OCI-LY7 (cell line): ENCODE data around the gene EIF4G3. TPM values are rescaled to one million over a fixed set of nuclear protein-coding genes. Genes with fewer than 3 reads are reported as not detected.

Source experiments
- BruUV-seq: library from RNA; stranded (reverse); fragments of 400-500 nt; replicated peaks from 2 replicates; lab custom pipeline; 2021; lab: Mats Ljungman, UMichigan
- CTCF ChIA-PET: fragments of 300-600 bp; sonication (Branson Sonifier 250); formaldehyde crosslinking; loops from one replicate; lab custom pipeline; 2022; ENCODE audit warnings: antibody characterized with exemption; ENCODE audit not compliant: unreplicated experiment; lab: Charles Lee
- POLR2A ChIA-PET: fragments of 300-600 bp; sonication (Branson Sonifier 250); formaldehyde crosslinking; loops from one replicate; lab custom pipeline; 2022; ENCODE audit warnings: antibody characterized with exemption; lab: Charles Lee
- DNase-seq: peaks from one replicate; pipeline ENCODE4 v3.0.0-alpha.2; 2015; ENCODE audit warnings: low spot score
- H2AFZ ChIP-seq: fragments of 200-600 bp; sonication (generic), shearing (Covaris generic); 2 replicates; pipeline ENCODE4 v1.6.1; 2014; ENCODE audit warnings: mild to moderate bottlenecking, antibody characterized with exemption, low read length, moderate library complexity
- H3K27ac ChIP-seq: fragments of 200-600 bp; sonication (generic); 2 replicates; pipeline ENCODE4 v1.5.1; 2014; ENCODE audit warnings: mixed run types, low read depth, mild to moderate bottlenecking, moderate library complexity, low read length, inconsistent platforms; ENCODE audit not compliant: poor library complexity, severe bottlenecking
- H3K36me3 ChIP-seq: fragments of 200-600 bp; sonication (generic); 2 replicates; pipeline ENCODE4 v1.6.1; 2014; ENCODE audit warnings: mild to moderate bottlenecking, antibody characterized with exemption, low read length, moderate library complexity, mixed read lengths; ENCODE audit not compliant: insufficient read depth
- H3K4me1 ChIP-seq: fragments of 200-600 bp; sonication (generic); 2 replicates; pipeline ENCODE4 v1.5.1; 2014; ENCODE audit warnings: mild to moderate bottlenecking, low read length; ENCODE audit not compliant: insufficient read depth, poor library complexity, severe bottlenecking
- H3K4me2 ChIP-seq: fragments of 200-600 bp; sonication (generic); 2 replicates; pipeline ENCODE4 v1.6.1; 2014; ENCODE audit warnings: mild to moderate bottlenecking, low read length
- H3K4me3 ChIP-seq: fragments of 200-600 bp; sonication (generic); 2 replicates; pipeline ENCODE4 v1.5.1; 2014; ENCODE audit warnings: mild to moderate bottlenecking, low read depth, low read length; ENCODE audit not compliant: poor library complexity, severe bottlenecking
- H3K79me2 ChIP-seq: fragments of 200-600 bp; sonication (generic); 2 replicates; pipeline ENCODE4 v1.6.1; 2016; ENCODE audit warnings: low read depth, mild to moderate bottlenecking, low read length, moderate library complexity, mixed read lengths; ENCODE audit not compliant: insufficient read depth
- H3K9me2 ChIP-seq: fragments of 200-600 bp; sonication (generic); 2 replicates; pipeline ENCODE4 v1.6.1; 2016; ENCODE audit warnings: mild to moderate bottlenecking, low read length, mixed read lengths; ENCODE audit not compliant: insufficient read depth
- H3K9me3 ChIP-seq: fragments of 200-600 bp; sonication (generic); 2 replicates; pipeline ENCODE4 v1.6.1; 2014; ENCODE audit warnings: mild to moderate bottlenecking, mixed run types, low read length, mixed read lengths
- H4K20me1 ChIP-seq: fragments of 200-600 bp; sonication (generic); 2 replicates; pipeline ENCODE4 v1.6.1; 2014; ENCODE audit warnings: mild to moderate bottlenecking, antibody characterized with exemption, low read length, moderate library complexity, mixed read lengths; ENCODE audit not compliant: insufficient read depth
- EZH2phosphoT487 ChIP-seq: fragments of 200-600 bp; sonication (generic); IDR thresholded peaks from 2 replicates; pipeline ENCODE4 v1.6.1; 2018; ENCODE audit warnings: low read depth, borderline replicate concordance, mild to moderate bottlenecking, mixed run types, antibody characterized with exemption, low read length, moderate library complexity, mixed read lengths
- intact Hi-C: fragments of 100-400 bp; cut with micrococcal nuclease; formaldehyde crosslinking; loops from one replicate; pipeline ENCODE4 v1.10.0; 2022; ENCODE audit not compliant: unreplicated experiment
- total RNA-seq, 2 experiments: library from RNA; depleted of rRNA in 1 of 2; stranded (reverse); fragments of >200 nt in 1 of 2; shearing (Covaris generic) in 1 of 2; gene quantifications; 2 replicates each; pipeline ENCODE4 v1.2.3, GENCODE V29; 2014 to 2022
- TF ChIP-seq, protein P1 (sequence below): fragments of 200-600 bp; sonication (generic); conservative IDR thresholded peaks from 2 replicates; pipeline ENCODE4 v1.5.1; 2014; ENCODE audit warnings: mild to moderate bottlenecking, antibody characterized with exemption, low read length, moderate library complexity, mixed read lengths

The EIF4G3 gene
- total RNA-seq, 2 experiments from 2014 or later: 28.5 to 62.1 TPM

GRCh38 chr1:21106238-21106637 is 70.5 kb downstream of the EIF4G3 start:
- BruUV-seq: no TSS peak
- CTCF ChIA-PET: no interaction called here

DNA sequence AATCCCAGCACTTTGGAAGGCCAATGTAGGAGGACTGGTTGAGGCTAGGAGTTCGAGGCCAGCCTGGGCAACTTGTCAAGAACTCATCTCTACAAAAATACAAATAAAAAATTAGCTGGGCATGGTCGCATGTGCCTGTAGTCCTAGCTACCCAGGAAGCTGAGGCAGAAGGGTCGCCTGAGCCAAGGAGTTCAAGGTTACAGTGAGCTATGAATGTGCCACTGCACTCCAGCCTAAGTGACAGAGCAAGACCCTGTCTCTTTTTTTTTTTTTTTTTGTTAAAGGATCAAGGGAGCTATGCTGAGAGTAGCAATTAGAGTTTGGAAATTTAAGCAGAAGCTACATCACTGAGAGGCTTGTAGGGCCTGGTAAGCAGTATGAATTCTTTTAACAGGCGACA is 70.9 kb downstream of the EIF4G3 start:
- no peaks in the 10 kb centered on the region for H4K20me1 ChIP-seq
- no peak overlapping the region for H3K27ac ChIP-seq
- no peaks in the 10 kb centered on the region for H3K4me1 ChIP-seq
- H3K36me3 ChIP-seq: peaks cover 12% of the 10 kb centered on the region; the same call in 1 of the 2 replicates
- no peaks in the 10 kb centered on the region for H3K9me2 ChIP-seq
- ChIA-PET CTCF (no interaction called here), POLR2A (interaction anchor here (0.9 to 1.5 kb wide), 4 partner anchors 10 to 79 kb away, joined by 3 to 6 read pairs (median 4); no protein-coding TSS in a partner anchor)
- BruUV-seq: no TSS peak
- no peak overlapping the region for H2AFZ ChIP-seq
- intact Hi-C loops: no loop called here
- H3K4me3 ChIP-seq: no peak overlapping the region
- H3K9me3 ChIP-seq: no peaks in the 10 kb centered on the region
- no peak for DNase-seq
- H3K4me2 ChIP-seq: no peak overlapping the region
- no peak for TF ChIP-seq EZH2phosphoT487
- TF ChIP-seq, protein P1, sequence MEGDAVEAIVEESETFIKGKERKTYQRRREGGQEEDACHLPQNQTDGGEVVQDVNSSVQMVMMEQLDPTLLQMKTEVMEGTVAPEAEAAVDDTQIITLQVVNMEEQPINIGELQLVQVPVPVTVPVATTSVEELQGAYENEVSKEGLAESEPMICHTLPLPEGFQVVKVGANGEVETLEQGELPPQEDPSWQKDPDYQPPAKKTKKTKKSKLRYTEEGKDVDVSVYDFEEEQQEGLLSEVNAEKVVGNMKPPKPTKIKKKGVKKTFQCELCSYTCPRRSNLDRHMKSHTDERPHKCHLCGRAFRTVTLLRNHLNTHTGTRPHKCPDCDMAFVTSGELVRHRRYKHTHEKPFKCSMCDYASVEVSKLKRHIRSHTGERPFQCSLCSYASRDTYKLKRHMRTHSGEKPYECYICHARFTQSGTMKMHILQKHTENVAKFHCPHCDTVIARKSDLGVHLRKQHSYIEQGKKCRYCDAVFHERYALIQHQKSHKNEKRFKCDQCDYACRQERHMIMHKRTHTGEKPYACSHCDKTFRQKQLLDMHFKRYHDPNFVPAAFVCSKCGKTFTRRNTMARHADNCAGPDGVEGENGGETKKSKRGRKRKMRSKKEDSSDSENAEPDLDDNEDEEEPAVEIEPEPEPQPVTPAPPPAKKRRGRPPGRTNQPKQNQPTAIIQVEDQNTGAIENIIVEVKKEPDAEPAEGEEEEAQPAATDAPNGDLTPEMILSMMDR: no peak
- H3K79me2 ChIP-seq: no peaks in the 10 kb centered on the region

More at GRCh38 chr1:21106238-21106637, 70.5 kb downstream of the EIF4G3 start:
- TF ChIP-seq, protein P1: no peak
- TF ChIP-seq EZH2phosphoT487: no peak
- DNase-seq: no peak
- no peak overlapping the region for H3K4me2 ChIP-seq
- no peak overlapping the region for H2AFZ ChIP-seq
- intact Hi-C loops: no loop called here
- H3K4me3 ChIP-seq: no peak overlapping the region
- peaks cover 10% of the 10 kb centered on the region; the same call in 1 of the 2 replicates for H3K36me3 ChIP-seq
- no peaks in the 10 kb centered on the region for H3K9me3 ChIP-seq
- POLR2A ChIA-PET: interaction anchor here (0.9 to 1.5 kb wide), 3 partner anchors 10 to 78 kb away, joined by 3 to 5 read pairs (median 3); no protein-coding TSS in a partner anchor
- no peaks in the 10 kb centered on the region for H4K20me1 ChIP-seq
- H3K79me2 ChIP-seq: no peaks in the 10 kb centered on the region
- H3K4me1 ChIP-seq: no peaks in the 10 kb centered on the region
- H3K9me2 ChIP-seq: no peaks in the 10 kb centered on the region
- no peak overlapping the region for H3K27ac ChIP-seq

DNA sequence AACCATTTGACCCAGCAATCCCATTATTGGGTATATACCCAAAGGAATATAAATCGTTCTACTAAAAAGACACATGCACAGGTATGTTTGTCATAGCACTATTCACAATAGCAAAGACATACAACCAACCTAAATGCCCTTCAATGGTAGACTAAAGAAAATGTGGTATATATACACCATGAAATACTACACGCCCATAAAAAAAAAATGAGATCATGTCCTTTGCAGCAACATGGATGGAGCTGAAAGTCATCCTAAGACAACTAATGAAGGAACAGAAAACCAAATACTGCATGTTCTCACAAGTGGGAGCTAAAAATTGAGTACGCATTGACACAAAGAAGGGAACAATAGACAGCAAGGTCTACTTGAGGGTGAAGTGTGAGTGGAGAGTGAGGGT is 72.0 kb downstream of the EIF4G3 start:
- intact Hi-C loops: no loop called here
- TF ChIP-seq, protein P1: no peak
- TF ChIP-seq EZH2phosphoT487: no peak
- Histone ChIP-seq H3K4me1 (no peaks in the 10 kb centered on the region), H2AFZ (no peak overlapping the region), H3K4me2 (no peak overlapping the region), H3K4me3 (no peak overlapping the region), H3K9me3 (no peaks in the 10 kb centered on the region), H3K9me2 (no peaks in the 10 kb centered on the region), H3K36me3 (peaks cover 22% of the 10 kb centered on the region; the same call in 1 of the 2 replicates), H4K20me1 (no peaks in the 10 kb centered on the region), H3K27ac (no peak overlapping the region), H3K79me2 (no peaks in the 10 kb centered on the region)
- BruUV-seq: no TSS peak
- no peak for DNase-seq
- ChIA-PET CTCF (no interaction called here), POLR2A (interaction anchor here (0.8 to 1.2 kb wide), 2 partner anchors 9 to 22 kb away, joined by 3 to 6 read pairs; no protein-coding TSS in a partner anchor)
